Astrocyte of the cerebellum (primary cell): Measurements from ENCODE around the gene HEY2.
A peak's percentile ranks its signal among the peaks of the same experiment; 100 is the strongest.
"Not testable (repeated sequence)": the region's sequence is repeated elsewhere in the genome, so short reads cannot be mapped to it uniquely, and the experiment has no call there.

Experiments used
- DNase-seq: peaks from one replicate; pipeline ENCODE4 v3.0.0-alpha.2; 2011; ENCODE audit warnings: low read depth
- H3K4me3 ChIP-seq: 2 replicates; pipeline ENCODE4 v1.5.1; 2011; ENCODE audit warnings: mild to moderate bottlenecking, low read depth, low read length, moderate library complexity
- CTCF ChIP-seq: IDR thresholded peaks from 2 replicates; pipeline ENCODE4 v1.5.1; 2012; ENCODE audit warnings: low read length, low read depth, moderate library complexity, mild to moderate bottlenecking; ENCODE audit errors: missing control alignments
- in situ Hi-C: cut with HindIII; loops from 2 replicates; pipeline ENCODE4 v1.10.0; 2017; ENCODE audit warnings: low sequenced_read_pairs

Gene HEY2

DNA sequence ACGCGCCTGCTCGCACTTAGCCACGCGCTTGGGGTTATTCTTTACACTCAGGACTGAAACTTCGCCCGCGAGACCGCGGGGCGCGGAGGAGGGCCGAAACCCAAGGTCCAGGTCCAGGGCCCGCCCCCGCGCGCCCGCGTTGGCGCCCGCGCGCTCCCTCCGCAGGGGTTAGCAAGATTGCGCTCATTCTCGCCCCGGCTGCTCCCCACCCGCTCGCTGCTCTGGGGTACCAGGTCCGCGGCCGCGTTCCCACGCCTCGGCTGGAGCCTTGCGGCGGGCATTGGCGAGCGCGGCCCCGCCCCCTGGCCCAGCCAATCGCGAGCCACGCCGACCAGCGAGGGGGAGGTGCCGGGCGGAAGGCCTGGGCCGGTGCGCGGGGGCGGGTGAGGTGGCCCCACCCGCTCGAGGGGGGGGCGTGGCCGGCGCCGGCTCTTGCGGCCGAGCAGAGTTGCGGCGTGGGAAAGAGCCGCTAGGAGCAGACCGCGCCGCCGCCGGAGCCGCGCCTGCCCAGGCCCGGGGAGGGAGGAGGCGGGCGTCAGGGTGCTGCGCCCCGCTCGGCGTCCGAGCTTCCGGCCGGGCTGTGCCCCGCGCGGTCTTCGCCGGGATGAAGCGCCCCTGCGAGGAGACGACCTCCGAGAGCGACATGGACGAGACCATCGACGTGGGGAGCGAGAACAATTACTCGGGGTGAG lies at the start of gene HEY2:
Gene HEY2, plus strand, starts transcription at position 460 of the 692 bp plus-strand sequence. Its CDS starts 145 bp downstream, at position 605.
- TF ChIP-seq CTCF, result no peak
- peak; percentile 56 for DNase-seq
- peak within 1 kb of the TSS; percentile 60 for H3K4me3 ChIP-seq
- in situ Hi-C loops, result no loop called here

- no peak for DNase-seq
- H3K4me3 ChIP-seq, result no peak overlapping the region
- in situ Hi-C loops, result no loop called here
- TF ChIP-seq CTCF, result no peak
Measured at GRCh38 chr6:125700581-125701353, 48.7 kb upstream of the HEY2 start.

DNA sequence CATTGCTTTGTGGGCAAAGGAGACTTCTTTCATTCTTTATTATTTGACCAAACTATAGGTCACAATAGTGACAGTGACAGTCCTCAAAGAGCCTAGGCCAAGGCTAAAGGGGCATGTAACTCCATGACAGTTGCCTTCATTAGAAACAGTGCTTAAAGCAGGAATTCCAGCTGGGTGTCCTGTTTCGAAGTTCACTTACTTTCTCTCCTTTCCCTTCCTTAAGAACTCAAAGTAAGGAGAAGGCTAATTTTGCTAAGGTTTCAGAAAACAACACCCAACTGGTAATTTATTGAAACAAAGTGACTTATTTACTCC lies 48.1 kb upstream of the HEY2 start:
- no peak for TF ChIP-seq CTCF
- H3K4me3 ChIP-seq, result no peak overlapping the region
- DNase-seq, result no peak
- in situ Hi-C loops, result no loop called here

DNA sequence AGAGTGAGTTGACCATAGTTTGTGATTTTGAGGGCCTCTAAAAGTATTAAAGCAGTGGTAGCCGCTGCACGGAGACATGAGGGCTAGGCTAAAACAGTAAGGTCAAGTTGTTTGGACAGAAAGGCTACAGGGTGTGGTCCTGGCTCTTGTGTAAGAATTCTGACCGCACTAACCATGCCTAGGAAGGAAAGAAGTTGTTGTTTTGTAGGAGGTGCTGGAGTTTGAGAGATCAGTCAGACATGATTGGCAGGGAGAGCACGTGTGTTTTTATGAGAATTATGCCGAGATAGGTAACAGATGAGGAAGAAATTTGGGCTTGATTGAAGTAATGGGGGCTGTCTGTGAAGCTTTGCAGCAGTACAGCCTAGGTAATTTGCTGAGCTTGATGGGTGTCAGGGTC lies 45.5 kb upstream of the HEY2 start:
- H3K4me3 ChIP-seq, DNase-seq, in situ Hi-C loops: not testable (repeated sequence)

GRCh38 chr6:125707615-125708243 lies 41.7 kb upstream of the HEY2 start:
- H3K4me3 ChIP-seq, result no peak overlapping the region
- no peak for DNase-seq
- in situ Hi-C loops, result no loop called here
- TF ChIP-seq CTCF, result no peak

DNA sequence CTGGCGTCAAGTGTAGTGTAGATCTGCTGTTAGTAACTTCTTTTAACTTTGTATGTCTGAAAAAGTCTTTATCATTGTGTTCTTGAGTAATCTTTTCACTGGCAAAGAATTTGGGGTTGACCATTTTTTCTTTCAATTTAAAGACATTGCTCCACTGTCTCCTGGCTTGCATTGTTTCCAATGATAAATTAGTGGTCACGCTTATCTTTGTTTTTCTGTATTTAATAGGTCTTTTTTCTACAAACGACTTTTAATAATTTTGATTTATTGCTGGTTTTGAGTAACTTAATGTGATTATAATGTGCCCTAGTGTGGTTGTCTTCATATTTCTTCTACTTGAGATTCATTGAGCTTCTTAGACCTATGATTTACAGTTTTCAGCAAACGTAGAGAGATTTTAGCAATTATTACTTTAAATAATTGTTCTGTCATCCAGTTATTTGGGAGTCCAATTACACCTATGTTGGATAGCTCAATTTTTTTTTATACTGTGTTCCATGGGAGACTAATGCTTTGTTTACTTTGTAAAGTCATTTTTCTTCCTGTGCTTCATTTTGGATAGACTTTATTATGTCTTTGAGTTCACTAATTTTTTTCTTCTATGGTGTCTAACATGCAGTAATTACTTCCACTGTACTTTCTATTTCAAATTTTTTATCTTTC lies 38.3 kb upstream of the HEY2 start:
- in situ Hi-C loops, result no loop called here
- TF ChIP-seq CTCF, result no peak
- H3K4me3 ChIP-seq, result no peak overlapping the region
- no peak for DNase-seq
